ENCODE data around the gene BTBD2. TPM values are rescaled to one million over a fixed set of nuclear protein-coding genes. Genes with fewer than 3 reads are reported as not detected.

The BTBD2 gene
- 25.7 and 32.6 TPM in 2 replicates for total RNA-seq (2014; rRNA removed; shearing (Covaris generic))

DNA sequence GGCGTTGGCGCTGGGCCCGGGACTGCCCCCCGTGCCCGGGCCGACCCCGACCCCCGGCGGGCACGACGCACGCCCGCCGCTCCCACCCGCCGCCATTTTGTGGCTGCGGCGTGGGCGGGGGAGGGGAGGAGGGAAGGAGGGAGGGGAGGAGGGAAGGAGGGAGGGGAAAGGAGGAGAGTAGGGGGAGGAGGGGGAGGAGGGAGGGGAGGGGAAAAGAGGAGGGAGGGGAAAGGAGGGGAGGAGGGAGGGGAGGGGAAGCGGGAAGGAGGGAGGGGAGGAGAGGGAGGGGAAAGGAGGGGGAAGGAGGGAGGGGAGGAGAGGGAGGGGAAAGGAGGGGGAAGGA lies at the start of gene BTBD2:
TSS of gene BTBD2 (minus strand) at position 107 of the 343 bp plus-strand sequence. CDS start at position 96, 11 bp downstream.
- Histone ChIP-seq H3K4me1 (replicated peaks) (0 out of 2 replicates have a peak, but pooled peaks cover 3% of the 10 kb centered on the region), H3K9me3 (replicated peaks) (no peaks in the 10 kb centered on the region), H3K36me3 (no peaks in the 10 kb centered on the region), H3K27ac (no peak within 1 kb of the TSS), H3K4me3 (peak within 1 kb of the TSS; percentile 51), H3K27me3 (replicated peaks) (no peaks in the 10 kb centered on the region)
- no peak for DNase-seq (ENCODE audit: low read depth in 1 of 2, low spot score in 2 of 2)

DNA sequence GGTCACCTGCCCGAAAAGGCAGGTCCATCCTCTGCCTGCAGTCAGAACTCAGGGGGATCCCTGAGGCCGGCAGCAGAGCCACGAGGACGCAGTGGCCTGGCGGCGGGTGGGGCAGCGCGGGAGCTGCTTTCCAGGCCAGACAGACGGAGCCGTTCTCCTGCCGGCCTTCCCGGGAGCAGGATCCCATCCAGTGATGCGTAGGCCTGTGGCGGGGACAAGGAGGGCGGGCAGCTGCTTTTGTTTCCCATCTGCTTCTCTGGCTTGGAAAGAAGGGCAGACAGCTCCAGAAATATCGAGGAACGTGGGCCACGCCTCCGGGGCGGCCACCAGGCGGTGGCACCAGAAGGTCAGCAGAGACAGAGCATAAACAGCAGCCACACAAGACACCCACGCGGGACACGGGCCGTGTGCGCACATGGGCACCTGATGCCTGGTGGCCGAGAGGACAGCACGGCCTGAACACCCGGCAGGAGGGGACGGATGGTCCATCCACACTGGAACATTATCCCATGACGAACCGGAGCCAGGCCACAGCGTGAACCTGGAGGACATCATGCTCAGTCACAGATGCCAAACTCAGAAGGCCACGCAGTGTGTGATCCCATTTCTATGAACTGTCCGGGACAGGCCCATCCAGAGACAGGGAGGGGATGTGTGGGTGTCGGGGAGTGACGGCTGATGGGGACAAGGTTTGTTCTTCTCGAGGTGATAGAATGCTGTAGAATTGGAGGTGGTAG lies 49.4 kb upstream of the BTBD2 start:
- H3K4me1 ChIP-seq (replicated peaks): peaks cover 26% of the 10 kb centered on the region
- no peaks in the 10 kb centered on the region for H3K27me3 ChIP-seq (replicated peaks)
- no peaks in the 10 kb centered on the region for H3K36me3 ChIP-seq
- H3K4me3 ChIP-seq: no peak overlapping the region
- no peaks in the 10 kb centered on the region for H3K9me3 ChIP-seq (replicated peaks)
- no peak overlapping the region for H3K27ac ChIP-seq
- no peak for DNase-seq (ENCODE audit: low read depth in 1 of 2, low spot score in 2 of 2)

DNA sequence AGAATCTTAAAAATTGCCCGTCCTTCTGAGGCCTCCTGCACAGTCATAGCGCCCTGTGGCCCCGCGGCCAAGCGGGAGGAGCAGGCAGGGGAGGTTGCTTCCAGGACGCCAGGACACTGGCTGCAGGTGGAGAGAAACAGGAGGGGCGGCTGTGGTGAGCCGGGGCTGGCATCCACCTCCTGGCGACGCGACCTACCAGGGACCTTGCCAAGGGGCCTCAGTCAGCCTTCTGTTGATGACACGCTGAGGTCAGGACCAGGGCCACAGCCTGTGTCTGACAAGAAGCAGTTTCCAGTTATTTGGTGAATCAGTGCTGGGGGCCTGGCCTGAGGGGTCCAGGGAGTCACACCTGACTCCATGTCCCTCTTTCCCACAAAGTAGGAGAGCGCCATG lies 48.9 kb upstream of the BTBD2 start:
- H3K4me3 ChIP-seq: no peak overlapping the region
- H3K36me3 ChIP-seq: no peaks in the 10 kb centered on the region
- H3K27me3 ChIP-seq (replicated peaks): no peaks in the 10 kb centered on the region
- H3K4me1 ChIP-seq (replicated peaks): peaks cover 26% of the 10 kb centered on the region
- no peaks in the 10 kb centered on the region for H3K9me3 ChIP-seq (replicated peaks)
- no peak for DNase-seq (ENCODE audit: low read depth in 1 of 2, low spot score in 2 of 2)
- no peak overlapping the region for H3K27ac ChIP-seq

DNA sequence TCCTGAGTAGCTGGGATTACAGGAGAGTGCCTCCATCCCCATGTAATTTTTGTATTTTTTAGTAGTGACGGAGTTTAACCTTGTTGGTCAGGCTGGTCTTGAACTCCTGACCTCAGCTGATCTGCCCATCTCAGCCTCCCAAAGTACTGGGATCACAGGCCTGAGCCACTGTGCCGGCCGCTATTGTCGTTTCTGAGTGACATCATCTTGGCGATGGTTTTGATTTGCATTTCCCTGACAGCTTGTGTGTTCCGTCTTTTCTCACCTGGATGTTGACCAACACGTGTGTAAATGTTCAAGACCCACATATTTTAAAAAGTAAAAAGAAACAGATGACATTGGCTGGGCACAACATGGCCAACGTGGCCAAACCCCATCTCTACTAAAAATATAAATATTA lies 48.3 kb upstream of the BTBD2 start:
- Histone ChIP-seq H3K4me1 (replicated peaks) (peaks cover 30% of the 10 kb centered on the region), H3K27ac (no peak overlapping the region), H3K9me3 (replicated peaks) (no peaks in the 10 kb centered on the region), H3K4me3 (no peak overlapping the region), H3K27me3 (replicated peaks) (no peaks in the 10 kb centered on the region), H3K36me3 (no peaks in the 10 kb centered on the region)
- no peak for DNase-seq (ENCODE audit: low read depth in 1 of 2, low spot score in 2 of 2)

DNA sequence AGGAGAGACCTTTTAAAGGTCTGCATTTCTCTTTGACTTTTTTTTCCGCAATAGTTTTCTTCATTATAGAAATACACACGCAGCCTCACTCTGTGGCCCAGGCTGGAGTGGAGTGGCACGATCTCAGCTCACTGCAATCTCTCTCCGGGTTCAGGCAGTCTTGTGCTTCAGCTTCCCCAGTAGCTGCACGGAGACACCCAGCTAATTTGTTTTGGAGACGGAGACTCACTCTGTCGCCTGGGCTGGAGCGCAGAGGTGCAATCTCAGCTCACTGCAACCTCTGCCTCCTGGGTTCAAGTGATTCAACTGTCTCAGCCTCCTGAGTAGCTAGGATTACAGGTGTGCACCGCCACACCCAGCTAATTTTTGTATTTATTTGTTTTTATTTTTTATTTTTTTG lies 47.3 kb upstream of the BTBD2 start:
- no peaks in the 10 kb centered on the region for H3K36me3 ChIP-seq
- no peak for DNase-seq (ENCODE audit: low read depth in 1 of 2, low spot score in 2 of 2)
- peaks cover 31% of the 10 kb centered on the region for H3K4me1 ChIP-seq (replicated peaks)
- no peaks in the 10 kb centered on the region for H3K9me3 ChIP-seq (replicated peaks)
- no peak overlapping the region for H3K27ac ChIP-seq
- no peaks in the 10 kb centered on the region for H3K27me3 ChIP-seq (replicated peaks)
- no peak overlapping the region for H3K4me3 ChIP-seq

GRCh38 chr19:2062389-2062729 lies 46.8 kb upstream of the BTBD2 start:
- H3K4me1 ChIP-seq (replicated peaks): peaks cover 31% of the 10 kb centered on the region
- H3K27ac ChIP-seq: no peak overlapping the region
- H3K27me3 ChIP-seq (replicated peaks): no peaks in the 10 kb centered on the region
- no peak overlapping the region for H3K4me3 ChIP-seq
- H3K36me3 ChIP-seq: no peaks in the 10 kb centered on the region
- H3K9me3 ChIP-seq (replicated peaks): no peaks in the 10 kb centered on the region
- no peak for DNase-seq (ENCODE audit: low read depth in 1 of 2, low spot score in 2 of 2)

GRCh38 chr19:2061495-2062388 lies 46.2 kb upstream of the BTBD2 start:
- Histone ChIP-seq H3K4me3 (peak overlapping the region; percentile 59), H3K4me1 (replicated peaks) (peaks cover 31% of the 10 kb centered on the region), H3K27me3 (replicated peaks) (no peaks in the 10 kb centered on the region), H3K36me3 (no peaks in the 10 kb centered on the region), H3K27ac (peak overlapping the region; percentile 93), H3K9me3 (replicated peaks) (no peaks in the 10 kb centered on the region)
- peak; percentile 99 for DNase-seq (ENCODE audit: low read depth in 1 of 2, low spot score in 2 of 2)

GRCh38 chr19:2060884-2061494 lies 45.5 kb upstream of the BTBD2 start:
- H3K36me3 ChIP-seq: no peaks in the 10 kb centered on the region
- no peaks in the 10 kb centered on the region for H3K27me3 ChIP-seq (replicated peaks)
- peak overlapping the region; percentile 59 for H3K4me3 ChIP-seq
- peaks cover 36% of the 10 kb centered on the region for H3K4me1 ChIP-seq (replicated peaks)
- H3K27ac ChIP-seq: peak overlapping the region; percentile 93
- H3K9me3 ChIP-seq (replicated peaks): no peaks in the 10 kb centered on the region
- peak in 1 of 2 experiments; percentile 67 for DNase-seq (ENCODE audit: low read depth in 1 of 2, low spot score in 2 of 2)

DNA sequence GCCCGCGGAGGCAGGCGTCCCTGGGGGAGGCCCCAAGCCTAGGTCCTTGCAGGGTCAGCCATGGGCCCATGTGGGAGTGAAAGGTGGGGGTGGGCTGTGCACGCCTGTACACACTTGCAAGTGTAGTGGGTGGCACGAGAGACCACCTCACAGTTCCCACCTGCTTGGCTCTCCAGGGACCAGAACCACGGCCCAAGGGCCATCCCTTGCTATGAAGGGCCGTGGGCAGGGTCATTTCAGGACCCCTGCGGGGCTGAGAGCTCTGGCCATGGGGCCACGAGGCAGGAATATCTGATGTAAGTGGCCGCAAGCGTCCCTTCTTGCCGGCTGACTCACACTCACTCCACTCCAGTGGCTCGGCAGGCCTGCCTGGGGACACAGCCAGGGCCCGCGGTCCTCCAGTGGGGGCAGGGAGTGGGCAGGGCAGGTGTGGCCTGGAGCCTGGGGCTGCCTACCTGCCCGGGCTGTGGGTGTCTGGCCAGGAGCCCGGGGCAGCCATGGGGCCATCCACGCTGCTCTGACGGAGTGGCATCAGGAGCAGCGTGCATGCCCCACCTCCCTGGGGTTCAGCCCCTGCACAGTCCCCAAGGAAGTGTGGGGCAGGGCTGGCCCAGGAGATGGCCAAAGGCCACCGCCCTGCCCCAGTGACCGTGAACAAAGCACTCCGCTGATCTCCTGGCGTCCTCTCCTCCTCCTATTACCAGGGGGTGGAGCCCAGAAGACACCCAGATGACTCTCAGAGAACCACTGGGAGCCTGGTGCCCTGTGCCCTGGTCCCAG lies 44.1 kb upstream of the BTBD2 start:
- DNase-seq (ENCODE audit: low read depth in 1 of 2, low spot score in 2 of 2): peak; percentile 62 to 73
- H3K9me3 ChIP-seq (replicated peaks): no peaks in the 10 kb centered on the region
- H3K4me1 ChIP-seq (replicated peaks): peaks cover 40% of the 10 kb centered on the region
- no peaks in the 10 kb centered on the region for H3K27me3 ChIP-seq (replicated peaks)
- H3K4me3 ChIP-seq: peak overlapping the region; percentile 10
- peak overlapping the region; percentile 93 for H3K27ac ChIP-seq
- no peaks in the 10 kb centered on the region for H3K36me3 ChIP-seq

DNA sequence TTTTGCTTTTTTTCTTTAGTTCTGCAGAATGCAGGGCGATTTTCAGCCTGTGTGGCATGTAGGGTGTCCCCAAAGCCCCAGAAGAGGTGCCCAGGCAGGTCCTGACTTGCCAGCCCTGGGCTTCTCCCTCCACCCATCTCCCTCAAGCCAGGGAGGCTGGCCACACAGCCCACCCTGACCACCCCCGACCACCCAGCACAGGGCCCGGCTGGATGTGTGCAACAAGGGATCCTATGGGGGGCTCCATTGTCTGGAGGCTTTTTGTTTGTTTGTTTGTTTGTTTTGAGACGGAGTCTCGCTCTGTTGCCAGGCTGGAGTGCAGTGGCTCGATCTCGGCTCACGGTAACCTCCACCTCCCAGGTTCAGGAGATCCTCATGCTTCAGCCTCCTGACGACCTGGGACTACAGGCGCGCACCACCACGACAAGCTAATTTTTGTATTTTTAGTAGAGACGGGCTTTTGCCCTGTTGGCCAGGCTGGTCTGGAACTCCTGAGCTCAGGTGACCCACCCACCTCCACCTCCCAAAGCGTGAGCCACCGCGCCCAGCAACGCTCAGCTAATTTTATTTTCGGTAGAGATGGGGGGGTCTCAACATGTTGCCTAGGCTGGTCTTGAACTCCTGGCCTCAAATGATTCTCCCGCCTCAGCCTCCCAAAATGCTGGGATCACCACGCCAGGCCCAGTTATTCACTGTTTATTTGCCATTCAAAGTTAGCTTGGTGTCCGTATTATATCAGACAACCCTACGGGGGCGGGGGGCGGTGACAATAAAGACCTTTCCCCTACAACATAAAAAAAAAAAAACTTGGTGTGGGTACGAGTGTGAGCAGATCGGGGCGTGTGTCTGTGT lies 43.3 kb upstream of the BTBD2 start:
- no peak for DNase-seq (ENCODE audit: low read depth in 1 of 2, low spot score in 2 of 2)
- Histone ChIP-seq H3K27ac (peak overlapping the region; percentile 93), H3K9me3 (replicated peaks) (no peaks in the 10 kb centered on the region), H3K36me3 (no peaks in the 10 kb centered on the region), H3K27me3 (replicated peaks) (no peaks in the 10 kb centered on the region), H3K4me3 (no peak overlapping the region), H3K4me1 (replicated peaks) (peaks cover 40% of the 10 kb centered on the region)

DNA sequence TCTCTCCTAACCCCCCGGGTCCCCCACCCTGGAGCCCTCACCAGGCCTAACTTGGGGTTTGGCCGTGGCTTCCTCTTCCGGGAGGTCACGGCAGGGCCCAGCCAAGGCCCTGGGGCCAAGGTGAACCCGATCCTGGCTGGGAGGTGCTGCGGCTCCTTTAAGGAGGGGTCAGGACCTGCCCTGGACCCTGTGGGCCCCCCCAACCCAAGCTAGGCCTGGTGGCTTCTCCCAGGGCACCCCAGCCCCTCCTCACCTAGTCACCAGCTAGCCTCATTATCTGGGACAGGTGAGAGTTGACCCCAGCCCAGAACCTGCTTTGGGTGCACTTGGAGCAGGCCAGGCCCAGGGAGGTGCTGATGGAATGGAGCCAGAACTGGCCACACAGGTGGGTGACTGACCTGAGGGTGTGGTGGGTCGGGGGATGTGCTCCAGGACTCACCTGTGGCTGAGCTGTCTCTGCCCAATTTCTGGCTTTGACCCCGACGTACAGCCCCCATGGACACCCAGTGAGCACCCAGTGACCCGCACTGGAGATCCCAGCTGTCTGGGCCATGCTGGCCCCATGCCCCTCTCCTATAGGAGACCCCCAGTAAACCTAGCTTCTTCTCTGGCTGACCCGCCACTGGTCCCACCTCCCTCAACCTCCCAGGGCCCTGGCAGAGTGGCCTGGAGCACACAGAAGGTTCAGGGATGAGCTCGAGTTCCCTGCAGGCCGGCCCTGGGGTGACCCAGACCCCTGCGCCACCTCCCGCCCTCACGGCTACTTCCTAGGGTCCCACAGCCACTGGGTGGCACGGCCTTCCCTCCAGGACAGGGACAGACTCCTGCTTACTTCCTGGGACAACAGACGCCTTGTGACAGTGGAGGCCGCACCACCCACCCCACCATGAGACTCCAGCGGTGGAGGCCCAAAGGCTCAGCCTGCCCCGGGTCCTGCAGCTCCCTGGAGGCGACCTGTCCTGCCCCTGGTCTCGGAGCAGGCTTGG lies 42.3 kb upstream of the BTBD2 start:
- H3K9me3 ChIP-seq (replicated peaks): no peaks in the 10 kb centered on the region
- H3K36me3 ChIP-seq: no peaks in the 10 kb centered on the region
- H3K4me3 ChIP-seq: no peak overlapping the region
- no peak for DNase-seq (ENCODE audit: low read depth in 1 of 2, low spot score in 2 of 2)
- H3K4me1 ChIP-seq (replicated peaks): peaks cover 40% of the 10 kb centered on the region
- H3K27me3 ChIP-seq (replicated peaks): no peaks in the 10 kb centered on the region
- no peak overlapping the region for H3K27ac ChIP-seq

DNA sequence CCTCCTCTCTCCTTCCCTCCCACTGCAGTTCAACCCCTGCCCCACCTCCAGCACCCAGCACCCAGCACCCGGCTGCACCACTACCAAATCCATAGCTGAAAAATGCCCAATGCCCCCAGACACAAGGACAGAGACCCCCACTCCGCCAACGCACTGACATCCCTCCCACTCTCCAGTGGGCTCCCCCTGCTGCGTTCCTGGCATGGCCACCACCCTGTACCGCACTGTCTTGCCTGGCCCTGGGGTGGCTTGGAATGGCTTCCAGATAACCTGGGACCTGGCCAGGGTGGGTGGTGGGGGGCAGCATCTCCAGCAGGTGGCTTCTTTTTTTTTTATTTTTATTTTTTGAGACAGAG lies 41.3 kb upstream of the BTBD2 start:
- no peak overlapping the region for H3K4me3 ChIP-seq
- H3K9me3 ChIP-seq (replicated peaks): no peaks in the 10 kb centered on the region
- H3K4me1 ChIP-seq (replicated peaks): peaks cover 36% of the 10 kb centered on the region
- H3K27ac ChIP-seq: no peak overlapping the region
- no peak for DNase-seq (ENCODE audit: low read depth in 1 of 2, low spot score in 2 of 2)
- H3K36me3 ChIP-seq: no peaks in the 10 kb centered on the region
- H3K27me3 ChIP-seq (replicated peaks): no peaks in the 10 kb centered on the region

Measured in SJSA1 (cell line).